A549 (cell line): ENCODE data around the gene TASP1.

ENCODE experiments used
- CBX8 ChIP-seq: fragments of 200-600 bp; sonication (generic); IDR thresholded peaks from 2 replicates; pipeline ENCODE4 v1.6.1; 2016
- CEBPB ChIP-seq, 2 experiments: fragments of >200 bp in 1 of 2; sonication (Bioruptor Twin) in 1 of 2; formaldehyde crosslinking in 1 of 2; IDR thresholded peaks; 2 replicates each; pipeline ENCODE4 v1.6.1; 2012 to 2016
- CHD2 ChIP-seq: fragments of 150-350 bp; IDR thresholded peaks from 2 replicates; pipeline ENCODE4 v1.6.1; 2014; ENCODE audit warnings: low read length; ENCODE audit not compliant: partially characterized antibody
- CTCF ChIP-seq: fragments of >200 bp; sonication (Bioruptor Twin); formaldehyde crosslinking; IDR thresholded peaks from 3 replicates; pipeline ENCODE4 v1.5.1; 2016
- KDM1A ChIP-seq: fragments of 200-600 bp; sonication (generic); IDR thresholded peaks from 2 replicates; pipeline ENCODE4 v1.6.1; 2016; ENCODE audit warnings: low read depth, mild to moderate bottlenecking
- KDM5A ChIP-seq: fragments of 200-600 bp; sonication (generic); IDR thresholded peaks from 2 replicates; pipeline ENCODE4 v1.6.1; 2016; ENCODE audit warnings: antibody characterized with exemption, mild to moderate bottlenecking
- MAFK ChIP-seq: fragments of 450-650 bp; IDR thresholded peaks from 2 replicates; pipeline ENCODE4 v1.6.1; 2014; ENCODE audit not compliant: partially characterized antibody
- POLR2A ChIP-seq: IDR thresholded peaks from 2 replicates; pipeline ENCODE4 v1.6.1; 2012; ENCODE audit warnings: mild to moderate bottlenecking, low read length
- TF ChIP-seq, protein P1 (sequence below): IDR thresholded peaks from 2 replicates; pipeline ENCODE4 v1.6.1; 2012

DNA sequence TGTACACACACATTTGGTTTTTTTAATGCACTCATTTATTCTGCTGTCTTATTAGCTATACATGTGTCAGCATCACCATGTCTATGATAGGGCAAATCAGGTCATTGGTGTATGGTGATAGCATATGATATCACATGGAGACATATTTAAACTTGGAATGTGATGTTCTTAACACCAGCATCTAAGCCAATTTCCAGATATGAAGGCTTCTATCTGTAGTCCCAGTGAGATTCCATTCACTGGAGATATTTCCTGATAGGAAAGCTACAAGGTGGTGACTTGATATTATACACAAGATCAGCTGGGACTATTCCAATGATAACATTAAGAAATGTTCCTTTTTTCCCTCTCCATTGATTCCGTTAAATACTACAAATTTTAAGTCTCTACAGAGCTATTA, 89.3 kb downstream of the TASP1 start:
- TF ChIP-seq CBX8 (no peak), POLR2A (no peak), CHD2 (no peak), CTCF (no peak), CEBPB (IDR thresholded peaks at IDR 0.05) (no peak), KDM1A (no peak), KDM5A (no peak), MAFK (no peak)
- TF ChIP-seq, protein P1, sequence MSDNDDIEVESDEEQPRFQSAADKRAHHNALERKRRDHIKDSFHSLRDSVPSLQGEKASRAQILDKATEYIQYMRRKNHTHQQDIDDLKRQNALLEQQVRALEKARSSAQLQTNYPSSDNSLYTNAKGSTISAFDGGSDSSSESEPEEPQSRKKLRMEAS, result no peak
